ENCODE measurements around the gene MCTP1. TPM values are rescaled to one million over a fixed set of nuclear protein-coding genes. Genes with fewer than 3 reads are reported as not detected.

MCTP1 gene
- total RNA-seq, 1 experiment from 2014 or later = 0.44 TPM

GRCh38 chr5:94920570-94920969, 364.3 kb downstream of the MCTP1 start:
- ATAC-seq (no peak), DNase-seq (ENCODE audit: low read depth, low spot score) (no peak)
- Histone ChIP-seq H3K9me2 (ENCODE audit: insufficient read depth) (no peaks in the 10 kb centered on the region), H2AFZ (ENCODE audit: low read depth, low read length, poor library complexity, severe bottlenecking) (no peak overlapping the region), H4K20me1 (ENCODE audit: insufficient read depth) (no peaks in the 10 kb centered on the region), H3K27me3 (ENCODE audit: insufficient read depth, low read length) (no peaks in the 10 kb centered on the region), H3K4me3 (replicated peaks in 1 of 2; ENCODE audit: low read depth in 1 of 2, low read length in 2 of 2) (no peak overlapping the region), H3K79me2 (ENCODE audit: insufficient read depth, low read length) (no peaks in the 10 kb centered on the region), H3K4me1 (ENCODE audit: control insufficient read depth in 1 of 2, insufficient read depth in 2 of 2, low read length in 2 of 2) (no peaks in the 10 kb centered on the region), H3K4me2 (ENCODE audit: low read length) (no peak overlapping the region), H3K36me3 (ENCODE audit: control insufficient read depth in 1 of 2, insufficient read depth in 2 of 2, low read length in 2 of 2) (no peaks in the 10 kb centered on the region), H3K9ac (ENCODE audit: low read length) (no peak overlapping the region), H3K27ac (ENCODE audit: low read depth, low read length) (no peak overlapping the region), H3K9me3 (ENCODE audit: control insufficient read depth in 1 of 2, insufficient read depth in 1 of 2, low read depth in 1 of 2, low read length in 2 of 2) (no peaks in the 10 kb centered on the region)
- CTCF ChIA-PET = no interaction called here
- TF ChIP-seq EZH2 (IDR thresholded peaks at IDR 0.05) = no peak
- no peak for TF ChIP-seq ATF3 (IDR thresholded peaks at IDR 0.05)
- no peak for TF ChIP-seq POLR2AphosphoS5 (IDR thresholded peaks at IDR 0.05; ENCODE audit: low read depth, low read length)
- TF ChIP-seq POLR2A (IDR thresholded peaks at IDR 0.05; ENCODE audit: borderline replicate concordance, extremely low read depth, insufficient read depth, insufficient read length) = no peak
- TF ChIP-seq SP1 (IDR thresholded peaks at IDR 0.05; ENCODE audit: low read depth) = no peak
- TF ChIP-seq, protein P1, sequence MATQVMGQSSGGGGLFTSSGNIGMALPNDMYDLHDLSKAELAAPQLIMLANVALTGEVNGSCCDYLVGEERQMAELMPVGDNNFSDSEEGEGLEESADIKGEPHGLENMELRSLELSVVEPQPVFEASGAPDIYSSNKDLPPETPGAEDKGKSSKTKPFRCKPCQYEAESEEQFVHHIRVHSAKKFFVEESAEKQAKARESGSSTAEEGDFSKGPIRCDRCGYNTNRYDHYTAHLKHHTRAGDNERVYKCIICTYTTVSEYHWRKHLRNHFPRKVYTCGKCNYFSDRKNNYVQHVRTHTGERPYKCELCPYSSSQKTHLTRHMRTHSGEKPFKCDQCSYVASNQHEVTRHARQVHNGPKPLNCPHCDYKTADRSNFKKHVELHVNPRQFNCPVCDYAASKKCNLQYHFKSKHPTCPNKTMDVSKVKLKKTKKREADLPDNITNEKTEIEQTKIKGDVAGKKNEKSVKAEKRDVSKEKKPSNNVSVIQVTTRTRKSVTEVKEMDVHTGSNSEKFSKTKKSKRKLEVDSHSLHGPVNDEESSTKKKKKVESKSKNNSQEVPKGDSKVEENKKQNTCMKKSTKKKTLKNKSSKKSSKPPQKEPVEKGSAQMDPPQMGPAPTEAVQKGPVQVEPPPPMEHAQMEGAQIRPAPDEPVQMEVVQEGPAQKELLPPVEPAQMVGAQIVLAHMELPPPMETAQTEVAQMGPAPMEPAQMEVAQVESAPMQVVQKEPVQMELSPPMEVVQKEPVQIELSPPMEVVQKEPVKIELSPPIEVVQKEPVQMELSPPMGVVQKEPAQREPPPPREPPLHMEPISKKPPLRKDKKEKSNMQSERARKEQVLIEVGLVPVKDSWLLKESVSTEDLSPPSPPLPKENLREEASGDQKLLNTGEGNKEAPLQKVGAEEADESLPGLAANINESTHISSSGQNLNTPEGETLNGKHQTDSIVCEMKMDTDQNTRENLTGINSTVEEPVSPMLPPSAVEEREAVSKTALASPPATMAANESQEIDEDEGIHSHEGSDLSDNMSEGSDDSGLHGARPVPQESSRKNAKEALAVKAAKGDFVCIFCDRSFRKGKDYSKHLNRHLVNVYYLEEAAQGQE (IDR thresholded peaks at IDR 0.05; ENCODE audit: low read depth) = no peak
- no peak for TF ChIP-seq SRF (IDR thresholded peaks at IDR 0.05; ENCODE audit: low read depth)
- no peak for TF ChIP-seq YY1 (IDR thresholded peaks at IDR 0.05; ENCODE audit: extremely low read depth, insufficient replicate concordance, low read depth, low read length)
- TF ChIP-seq, protein P2, sequence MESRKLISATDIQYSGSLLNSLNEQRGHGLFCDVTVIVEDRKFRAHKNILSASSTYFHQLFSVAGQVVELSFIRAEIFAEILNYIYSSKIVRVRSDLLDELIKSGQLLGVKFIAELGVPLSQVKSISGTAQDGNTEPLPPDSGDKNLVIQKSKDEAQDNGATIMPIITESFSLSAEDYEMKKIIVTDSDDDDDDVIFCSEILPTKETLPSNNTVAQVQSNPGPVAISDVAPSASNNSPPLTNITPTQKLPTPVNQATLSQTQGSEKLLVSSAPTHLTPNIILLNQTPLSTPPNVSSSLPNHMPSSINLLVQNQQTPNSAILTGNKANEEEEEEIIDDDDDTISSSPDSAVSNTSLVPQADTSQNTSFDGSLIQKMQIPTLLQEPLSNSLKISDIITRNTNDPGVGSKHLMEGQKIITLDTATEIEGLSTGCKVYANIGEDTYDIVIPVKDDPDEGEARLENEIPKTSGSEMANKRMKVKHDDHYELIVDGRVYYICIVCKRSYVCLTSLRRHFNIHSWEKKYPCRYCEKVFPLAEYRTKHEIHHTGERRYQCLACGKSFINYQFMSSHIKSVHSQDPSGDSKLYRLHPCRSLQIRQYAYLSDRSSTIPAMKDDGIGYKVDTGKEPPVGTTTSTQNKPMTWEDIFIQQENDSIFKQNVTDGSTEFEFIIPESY (IDR thresholded peaks at IDR 0.05; ENCODE audit: extremely low read depth, insufficient replicate concordance, low read length) = no peak
- TF ChIP-seq, protein P3, sequence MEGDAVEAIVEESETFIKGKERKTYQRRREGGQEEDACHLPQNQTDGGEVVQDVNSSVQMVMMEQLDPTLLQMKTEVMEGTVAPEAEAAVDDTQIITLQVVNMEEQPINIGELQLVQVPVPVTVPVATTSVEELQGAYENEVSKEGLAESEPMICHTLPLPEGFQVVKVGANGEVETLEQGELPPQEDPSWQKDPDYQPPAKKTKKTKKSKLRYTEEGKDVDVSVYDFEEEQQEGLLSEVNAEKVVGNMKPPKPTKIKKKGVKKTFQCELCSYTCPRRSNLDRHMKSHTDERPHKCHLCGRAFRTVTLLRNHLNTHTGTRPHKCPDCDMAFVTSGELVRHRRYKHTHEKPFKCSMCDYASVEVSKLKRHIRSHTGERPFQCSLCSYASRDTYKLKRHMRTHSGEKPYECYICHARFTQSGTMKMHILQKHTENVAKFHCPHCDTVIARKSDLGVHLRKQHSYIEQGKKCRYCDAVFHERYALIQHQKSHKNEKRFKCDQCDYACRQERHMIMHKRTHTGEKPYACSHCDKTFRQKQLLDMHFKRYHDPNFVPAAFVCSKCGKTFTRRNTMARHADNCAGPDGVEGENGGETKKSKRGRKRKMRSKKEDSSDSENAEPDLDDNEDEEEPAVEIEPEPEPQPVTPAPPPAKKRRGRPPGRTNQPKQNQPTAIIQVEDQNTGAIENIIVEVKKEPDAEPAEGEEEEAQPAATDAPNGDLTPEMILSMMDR (IDR thresholded peaks at IDR 0.05 in 2 of 3, conservative IDR thresholded peaks at IDR 0.05 in 1 of 3; ENCODE audit: borderline replicate concordance in 1 of 3, insufficient read depth in 1 of 3, low read depth in 2 of 3, low read length in 2 of 3) = no peak
- TF ChIP-seq ZFX (IDR thresholded peaks at IDR 0.05) = no peak
- TF ChIP-seq FOSL1 (IDR thresholded peaks at IDR 0.05; ENCODE audit: low read depth) = no peak
- TF ChIP-seq MAX (IDR thresholded peaks at IDR 0.05) = no peak
- TF ChIP-seq JUND (IDR thresholded peaks at IDR 0.05) = no peak
- no peak for TF ChIP-seq EZH2phosphoT487 (IDR thresholded peaks at IDR 0.05; ENCODE audit: borderline replicate concordance)
- TF ChIP-seq RAD21 (IDR thresholded peaks at IDR 0.05; ENCODE audit: low read depth) = no peak
- TF ChIP-seq EGR1 (IDR thresholded peaks at IDR 0.05; ENCODE audit: low read depth) = no peak
- no peak for TF ChIP-seq CEBPB (IDR thresholded peaks at IDR 0.05; ENCODE audit: low read depth)
- no peak for TF ChIP-seq ELF1 (IDR thresholded peaks at IDR 0.05; ENCODE audit: borderline replicate concordance, low read depth)
- no peak for TF ChIP-seq CBX3 (IDR thresholded peaks at IDR 0.05; ENCODE audit: low read depth)
- POLR2A ChIA-PET = no interaction called here
- intact Hi-C loops (cut with micrococcal nuclease) = no loop called here
- RAD21 ChIA-PET (ENCODE audit: low non-redundant PET in 1 of 2, low total read pairs in 2 of 2, uncharacterized antibody in 2 of 2, unreplicated experiment in 2 of 2) = no interaction called here
- BruUV-seq (replicated peaks) = no TSS peak

Measured in HCT116 (cell line).